ENCODE measurements around the gene PARS2.

Gene PARS2

DNA sequence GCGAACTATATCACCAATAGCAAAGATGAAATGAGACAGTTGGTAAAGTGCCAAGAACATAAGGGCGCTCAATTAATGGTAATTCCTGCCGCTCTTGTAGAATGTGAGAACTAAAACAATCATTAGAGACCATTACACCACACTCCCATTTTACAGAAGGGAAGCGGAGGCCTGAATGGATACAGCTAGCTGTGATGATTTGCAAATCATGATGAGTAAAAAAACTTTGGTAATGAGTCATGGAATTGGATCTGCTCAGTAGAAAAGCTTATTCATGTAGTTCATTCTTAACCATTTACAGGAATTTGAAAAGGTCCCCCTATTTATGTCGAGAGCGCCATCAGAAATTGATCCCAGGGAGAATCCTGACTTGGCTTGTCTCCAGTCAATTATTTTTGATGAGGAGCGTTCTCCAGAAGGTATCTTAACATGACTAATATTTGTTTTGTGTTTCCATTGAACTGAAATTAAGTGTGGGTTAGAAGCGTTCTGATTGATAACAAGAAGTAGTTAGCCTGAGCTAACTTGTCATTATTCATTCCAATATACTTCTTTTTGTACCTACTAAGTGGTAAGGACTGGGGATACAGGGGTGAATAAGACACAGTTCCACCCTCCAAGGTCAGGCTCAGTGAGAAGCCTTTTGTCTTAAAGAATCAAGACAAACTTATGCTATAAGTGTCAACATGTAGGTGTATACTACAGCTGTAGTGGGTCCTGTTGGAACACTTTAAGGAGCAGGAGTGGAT lies 47.9 kb downstream of the PARS2 start:
- no peak for DNase-seq

DNA sequence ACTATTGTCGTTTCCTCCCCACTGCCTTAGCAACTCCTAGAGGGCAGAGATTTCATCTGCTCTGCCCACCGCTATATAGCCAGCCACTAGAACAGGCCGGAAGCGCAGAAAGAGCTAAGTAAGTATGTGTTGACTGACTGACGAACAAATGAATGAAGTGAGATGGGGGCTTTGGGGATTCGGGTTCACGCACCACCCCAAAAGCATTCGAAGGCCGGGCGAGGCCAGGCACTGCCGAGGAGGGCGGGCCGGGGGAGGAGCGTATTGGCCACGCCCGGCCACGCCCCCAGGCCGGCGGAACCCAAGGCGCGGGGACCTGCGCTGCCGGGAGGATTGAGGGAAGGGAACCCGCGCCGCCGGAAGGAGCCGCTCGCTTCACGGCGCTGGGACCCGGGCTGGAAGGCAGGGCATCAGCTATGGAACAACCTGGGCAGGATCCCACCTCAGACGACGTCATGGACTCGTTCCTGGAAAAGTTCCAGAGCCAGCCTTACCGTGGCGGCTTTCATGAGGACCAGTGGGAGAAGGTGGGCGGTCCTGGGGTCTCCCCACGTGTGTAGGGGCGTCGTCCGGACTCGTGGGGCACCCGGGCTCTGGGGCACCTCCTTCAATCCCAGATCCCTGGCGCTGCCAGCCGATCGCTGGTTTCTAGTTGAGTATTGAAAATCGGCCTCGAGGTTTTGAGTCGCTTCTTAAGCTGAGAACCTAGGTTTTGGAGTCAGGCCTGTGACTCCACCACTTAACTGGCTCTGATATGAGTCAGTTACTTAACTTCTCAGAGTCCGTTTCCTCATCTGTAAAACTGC lies 48.6 kb downstream of the PARS2 start, which contains the start of gene TTC4:
TSS of gene TTC4 (plus strand) at position 369 of the 806 bp plus-strand sequence. CDS start at position 417, 48 bp downstream.
- DNase-seq = peak; percentile 76

DNA sequence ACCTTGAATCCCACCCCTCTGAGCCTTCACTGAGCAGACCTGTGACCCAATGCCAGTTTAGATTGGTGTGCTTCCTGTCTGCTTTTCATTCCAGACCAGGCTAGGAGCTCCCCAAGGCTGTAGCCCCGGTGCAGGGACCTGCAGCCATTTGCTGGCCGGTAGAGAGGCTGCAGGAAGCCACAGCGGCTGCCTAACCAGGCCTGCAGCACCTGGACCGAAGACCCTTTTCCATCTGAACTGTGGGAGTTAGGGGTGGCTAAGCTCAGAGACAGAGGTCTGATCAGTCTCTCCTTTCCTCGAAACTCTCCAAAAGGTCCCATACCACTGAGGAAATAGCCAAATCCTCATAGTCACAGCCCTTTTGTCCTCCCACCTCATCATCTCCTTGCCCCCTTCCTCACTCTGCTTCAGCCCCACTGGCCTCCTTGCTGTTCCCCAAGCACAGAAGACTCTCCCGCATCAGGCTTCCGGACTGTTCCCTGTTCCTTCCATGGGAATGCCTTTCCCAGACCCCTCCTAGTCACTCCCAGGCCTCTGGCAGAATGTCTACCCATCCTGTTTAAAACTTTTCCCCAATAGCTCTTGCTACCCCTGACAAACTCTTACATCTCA lies 49.3 kb downstream of the PARS2 start:
- DNase-seq = no peak

DNA sequence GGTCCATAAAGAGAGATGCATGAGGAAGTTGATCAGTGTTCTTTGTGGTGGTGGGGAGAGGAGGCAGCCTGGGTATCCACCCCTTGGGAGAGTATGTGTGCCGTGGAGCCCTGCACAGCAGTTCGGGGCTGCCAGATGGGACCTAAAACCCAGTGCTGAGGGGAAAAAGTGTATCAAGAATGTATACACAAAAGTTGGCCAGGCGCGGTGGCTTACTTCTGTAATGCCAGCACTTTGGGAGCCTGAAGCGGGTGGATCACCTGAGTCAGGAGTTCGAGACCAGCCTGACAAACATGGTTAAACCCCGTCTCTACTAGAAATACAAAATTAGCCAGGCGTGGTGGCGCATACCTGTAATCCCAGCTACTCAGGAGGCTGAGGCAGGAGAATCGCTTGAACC lies 52.8 kb downstream of the PARS2 start:
- no peak for DNase-seq

DNA sequence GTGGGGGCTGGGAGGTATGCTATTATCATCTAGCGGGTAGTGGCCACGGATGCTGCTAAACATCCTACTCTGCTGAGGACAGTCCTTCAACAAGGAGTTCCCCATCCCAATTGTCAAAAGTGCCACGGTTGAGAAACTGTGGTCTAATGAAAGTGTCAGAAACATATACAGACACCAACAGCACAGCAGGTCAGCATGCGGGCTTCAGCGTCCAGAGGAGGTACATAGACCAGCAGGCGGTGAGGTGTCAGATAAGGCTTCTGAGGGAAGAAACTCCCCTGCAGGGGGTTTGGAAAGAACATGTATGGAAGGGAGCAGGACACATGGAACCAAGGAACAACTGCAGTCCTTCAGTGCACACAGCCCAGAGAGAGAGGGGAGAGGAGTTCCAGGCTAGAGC lies 53.5 kb downstream of the PARS2 start:
- DNase-seq = no peak

DNA sequence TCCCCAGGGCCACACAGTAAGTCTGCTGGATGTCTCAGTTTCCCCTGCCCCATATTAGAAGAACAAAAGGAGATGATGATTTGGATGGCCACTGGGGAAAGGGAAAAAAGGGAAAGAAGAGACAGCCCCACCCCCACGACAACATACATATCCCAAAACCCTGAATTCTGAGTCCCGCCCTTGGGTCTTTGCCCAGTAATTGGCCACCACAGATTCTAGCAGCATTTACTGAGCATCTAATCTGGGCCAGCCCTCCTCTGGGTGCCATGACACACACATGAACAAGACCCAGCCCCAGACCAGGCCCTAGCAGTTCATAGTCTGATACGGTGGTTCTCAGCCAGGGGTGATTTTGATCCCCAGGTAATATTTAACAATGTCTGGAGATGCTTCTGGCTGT lies 53.9 kb downstream of the PARS2 start:
- DNase-seq = no peak

DNA sequence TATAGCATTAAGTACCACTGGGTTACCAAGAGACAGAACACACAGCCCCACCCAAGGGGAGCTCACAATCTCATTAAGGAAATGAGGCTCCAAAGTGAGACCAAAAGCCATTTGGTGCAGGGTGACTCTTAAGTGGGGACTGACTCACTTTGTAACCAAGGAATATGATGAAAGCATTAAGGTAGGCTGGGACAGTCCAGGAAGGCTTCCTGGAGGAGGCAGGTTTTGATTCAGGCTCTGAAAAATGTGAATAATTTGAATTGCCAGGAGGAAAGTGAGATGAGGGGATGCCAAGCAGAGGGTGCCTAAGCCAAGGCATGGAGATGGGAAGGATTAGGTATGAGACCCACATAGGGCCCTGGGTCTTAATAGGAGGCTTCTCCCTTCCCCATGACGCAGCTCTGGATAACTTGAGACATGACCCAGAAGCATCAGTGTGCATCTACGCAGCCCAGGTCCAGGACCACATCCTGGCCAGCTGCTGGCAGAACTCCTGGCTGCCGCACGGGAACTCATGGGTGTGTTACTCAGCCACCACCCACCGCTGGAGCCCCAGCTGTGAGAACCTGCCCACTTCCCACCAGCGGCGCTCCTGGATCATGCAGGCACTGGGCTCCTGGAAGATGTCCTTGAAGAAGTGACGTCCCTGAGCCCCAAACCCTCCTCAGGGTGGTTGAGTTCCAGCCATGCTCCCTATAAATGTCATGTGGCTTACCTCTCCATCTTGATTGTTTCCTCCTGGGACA lies 54.6 kb downstream of the PARS2 start:
- no peak for DNase-seq

DNA sequence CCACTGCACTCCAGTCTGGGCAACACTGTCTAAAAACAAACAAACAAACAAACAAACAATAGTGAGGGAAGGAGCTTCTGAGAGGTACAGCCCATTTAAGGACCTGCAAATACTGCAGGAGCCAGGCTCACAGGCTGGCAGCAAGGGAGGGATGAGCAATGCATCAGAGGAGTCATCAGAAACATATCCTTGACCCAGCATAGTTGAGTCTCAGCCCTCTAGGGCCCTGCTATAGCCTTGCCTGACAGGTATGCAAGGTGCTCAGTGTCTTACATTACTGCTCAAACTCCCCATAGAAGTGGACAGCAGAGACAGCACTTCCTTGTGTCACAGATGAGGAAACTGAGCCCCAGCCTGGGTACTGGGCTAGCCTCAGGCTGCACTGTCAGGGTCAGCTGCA lies 55.9 kb downstream of the PARS2 start:
- no peak for DNase-seq
